ENCODE data around the gene GULP1. TPM values are rescaled to one million over a fixed set of nuclear protein-coding genes. Genes with fewer than 3 reads are reported as not detected.

GULP1 gene
- total RNA-seq, 1 donor from 2014 or later, result 95.5 TPM

- Histone ChIP-seq H3K4me3 (ENCODE audit: low read depth, low read length) (no peak overlapping the region), H3K36me3 (ENCODE audit: control insufficient read depth, insufficient read depth, low read length) (no peaks in the 10 kb centered on the region)
- DNase-seq (ENCODE audit: low read depth), result no peak
These were observed 36.7 kb downstream of the GULP1 start for GRCh38 chr2:188328419-188328818.

GRCh38 chr2:188330316-188331053 lies 38.8 kb downstream of the GULP1 start:
- Histone ChIP-seq H3K36me3 (ENCODE audit: control insufficient read depth, insufficient read depth, low read length) (no peaks in the 10 kb centered on the region), H3K27me3 (ENCODE audit: control insufficient read depth, insufficient read depth, low read length) (no peaks in the 10 kb centered on the region), H3K4me3 (ENCODE audit: low read depth, low read length) (no peak overlapping the region)
- no peak for DNase-seq (ENCODE audit: low read depth)
- no peak for TF ChIP-seq CTCF (IDR thresholded peaks at IDR 0.05; ENCODE audit: insufficient read depth, low read length, poor library complexity, severe bottlenecking)

More at GRCh38 chr2:188328419-188328818, 36.7 kb downstream of the GULP1 start:
- H3K27me3 ChIP-seq (ENCODE audit: control insufficient read depth, insufficient read depth, low read length), result no peaks in the 10 kb centered on the region
- no peak for TF ChIP-seq CTCF (IDR thresholded peaks at IDR 0.05; ENCODE audit: insufficient read depth, low read length, poor library complexity, severe bottlenecking)

GRCh38 chr2:188332619-188333018 lies 40.9 kb downstream of the GULP1 start:
- DNase-seq (ENCODE audit: low read depth), result no peak
- no peaks in the 10 kb centered on the region for H3K27me3 ChIP-seq (ENCODE audit: control insufficient read depth, insufficient read depth, low read length)
- no peak for TF ChIP-seq CTCF (IDR thresholded peaks at IDR 0.05; ENCODE audit: insufficient read depth, low read length, poor library complexity, severe bottlenecking)
- H3K4me3 ChIP-seq (ENCODE audit: low read depth, low read length), result no peak overlapping the region
- H3K36me3 ChIP-seq (ENCODE audit: control insufficient read depth, insufficient read depth, low read length), result no peaks in the 10 kb centered on the region

DNA sequence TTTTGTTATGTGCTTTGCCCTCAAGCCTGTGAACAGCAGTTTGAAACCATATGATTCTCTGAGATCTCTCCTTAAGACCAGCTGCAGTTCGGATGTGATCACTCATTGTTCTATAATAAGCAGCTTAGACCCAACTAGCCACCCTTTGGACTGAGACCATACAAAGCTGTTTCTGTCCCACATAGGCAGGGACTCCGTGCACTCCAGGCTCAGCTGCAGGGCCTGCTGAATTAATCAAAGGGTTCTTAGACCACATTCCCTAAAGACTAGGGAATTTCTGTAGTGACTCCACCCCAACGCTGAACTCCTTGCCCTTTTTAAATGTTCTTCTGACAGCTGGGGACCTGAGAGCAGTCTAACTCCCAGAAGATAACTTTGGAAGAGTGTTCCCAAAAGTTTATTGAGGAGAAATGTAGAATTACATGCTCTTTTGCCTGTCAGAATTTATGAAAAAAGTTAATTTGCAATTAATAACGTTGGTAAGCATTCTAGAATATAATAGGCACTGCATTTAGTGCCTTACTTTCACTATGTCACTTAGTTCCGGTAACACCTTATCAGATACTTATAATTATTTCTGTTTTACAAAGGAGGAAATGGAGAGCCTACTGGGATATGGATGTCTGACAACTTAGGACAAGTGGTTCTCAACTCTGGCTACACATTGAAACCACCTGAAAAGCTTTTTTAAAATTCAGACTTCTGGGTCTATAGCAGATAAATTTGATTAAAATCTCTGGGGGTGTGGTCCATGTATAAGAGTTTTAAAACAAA lies 42.3 kb downstream of the GULP1 start:
- Histone ChIP-seq H3K4me3 (ENCODE audit: low read depth, low read length) (no peak overlapping the region), H3K27me3 (ENCODE audit: control insufficient read depth, insufficient read depth, low read length) (no peaks in the 10 kb centered on the region), H3K36me3 (ENCODE audit: control insufficient read depth, insufficient read depth, low read length) (no peaks in the 10 kb centered on the region)
- TF ChIP-seq CTCF (IDR thresholded peaks at IDR 0.05; ENCODE audit: insufficient read depth, low read length, poor library complexity, severe bottlenecking), result no peak
- no peak for DNase-seq (ENCODE audit: low read depth)

DNA sequence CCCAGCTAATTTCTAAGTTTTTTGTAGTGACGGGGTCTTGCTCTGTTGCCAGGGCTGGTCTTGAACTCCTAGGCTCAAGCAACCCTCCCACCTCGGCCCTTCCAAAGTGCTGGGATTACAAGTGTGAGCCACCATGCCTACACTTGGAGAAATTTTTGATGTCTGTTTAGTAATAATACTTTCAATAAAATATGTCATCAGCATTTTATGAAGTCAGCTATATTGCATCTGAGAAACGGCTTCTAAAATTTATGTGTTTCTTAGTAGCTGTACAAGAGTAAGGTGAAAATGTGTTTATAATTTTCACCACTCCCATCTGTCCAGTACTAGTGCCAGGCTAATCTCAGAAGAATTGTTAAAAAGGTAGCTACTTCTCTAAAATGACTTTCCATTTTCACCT lies 46.8 kb downstream of the GULP1 start:
- H3K4me3 ChIP-seq (ENCODE audit: low read depth, low read length), result no peak overlapping the region
- H3K36me3 ChIP-seq (ENCODE audit: control insufficient read depth, insufficient read depth, low read length), result no peaks in the 10 kb centered on the region
- no peak for TF ChIP-seq CTCF (IDR thresholded peaks at IDR 0.05; ENCODE audit: insufficient read depth, low read length, poor library complexity, severe bottlenecking)
- no peaks in the 10 kb centered on the region for H3K27me3 ChIP-seq (ENCODE audit: control insufficient read depth, insufficient read depth, low read length)
- DNase-seq (ENCODE audit: low read depth), result no peak

Data from kidney epithelial cell (primary cell).